Lung (tissue), 12 donors: Measurements from ENCODE around the gene CCDC80. TPM values are rescaled to one million over a fixed set of nuclear protein-coding genes. Genes with fewer than 3 reads are reported as not detected.

Experiments
- ATAC-seq: fragments of 200-7000 bp; cut with Tn5 transposase; one replicate; pipeline ENCODE4 v1.9.1; 2020; ENCODE audit warnings: moderate number of reproducible peaks; ENCODE audit not compliant: insufficient read depth, low FRiP score
- DNase-seq, 3 donors: peaks; one replicate each; pipeline ENCODE4 v3.0.0-alpha.2; 2013 to 2017
- H3K27ac ChIP-seq, 2 donors: one replicate each; pipeline ENCODE4 v1.5.1; 2013; ENCODE audit warnings: mild to moderate bottlenecking in 2 of 2, moderate library complexity in 2 of 2, control low read depth in 1 of 2, inconsistent platforms in 1 of 2, low read depth in 1 of 2, low read length in 1 of 2
- H3K27me3 ChIP-seq, 3 donors: one replicate each; pipeline ENCODE4 v1.5.1; 2013; ENCODE audit warnings: low read length in 2 of 3; ENCODE audit not compliant: control insufficient read depth in 3 of 3, insufficient read depth in 3 of 3
- H3K36me3 ChIP-seq, 4 donors: one replicate each; pipeline ENCODE4 v1.5.1; 2013; ENCODE audit warnings: low read length in 4 of 4, mild to moderate bottlenecking in 1 of 4, moderate library complexity in 1 of 4; ENCODE audit not compliant: control insufficient read depth in 4 of 4, insufficient read depth in 4 of 4
- H3K4me1 ChIP-seq, 5 donors: one replicate each; pipeline ENCODE4 v1.5.1; 2013; ENCODE audit warnings: low read length in 5 of 5, mild to moderate bottlenecking in 2 of 5, moderate library complexity in 1 of 5; ENCODE audit not compliant: control insufficient read depth in 5 of 5, insufficient read depth in 5 of 5
- H3K4me3 ChIP-seq: one replicate; pipeline ENCODE4 v1.5.1; 2013; ENCODE audit warnings: mild to moderate bottlenecking, control low read depth, moderate library complexity
- H3K9ac ChIP-seq, 2 donors: one replicate each; pipeline ENCODE4 v1.5.1; 2013; ENCODE audit warnings: low read length in 2 of 2, control low read depth in 1 of 2; ENCODE audit not compliant: insufficient read depth in 1 of 2
- H3K9me3 ChIP-seq, 4 donors: one replicate each; pipeline ENCODE4 v1.5.1; 2013; ENCODE audit warnings: low read length in 3 of 4, mild to moderate bottlenecking in 1 of 4, moderate library complexity in 1 of 4; ENCODE audit not compliant: control insufficient read depth in 4 of 4, insufficient read depth in 3 of 4
- WGBS, 2 donors: extraction: QIAGEN DNeasy Blood & Tissue Kit; methylation state at CpG; one replicate each; pipeline ENCODE4 v1.1.7; 2013; 5-methylcytosine and 5-hydroxymethylcytosine counted together
- polyA plus RNA-seq, 2 donors: library from polyadenylated mRNA; stranded (reverse); fragments of 200-250 nt; gene quantifications; one replicate each; pipeline ENCODE4 v1.2.1, GENCODE V29; 2013
- total RNA-seq, 2 donors: library from RNA; depleted of rRNA in 1 of 2; stranded (reverse); fragments of >200 nt in 1 of 2; gene quantifications; one replicate each; pipeline ENCODE4 v1.2.1, GENCODE V29; 2014 to 2021
- TF ChIP-seq, protein P1 (sequence below): IDR thresholded peaks from 2 replicates; pipeline ENCODE4 v1.5.1; 2012; ENCODE audit warnings: mild to moderate bottlenecking; ENCODE audit errors: control extremely low read depth, extremely low read depth
- donor health status: control.
- donor health status: control.
- donor health status: Bipolar disorder and iron deficiency.
- donor health status: healthy.
- donor health status: DM: yes; HTN: yes; CAD: no.

CCDC80 gene
- total and polyA plus RNA-seq, 4 donors = 19.0 to 63.3 (median 29.3) TPM

- DNase-seq = peak in 1 of 3 donors; percentile 18
- WGBS, 2 donors = 68 to 72% methylated on average over 2 of the region's 2 CpGs
These were observed 40.9 kb upstream of the CCDC80 start for GRCh38 chr3:112681822-112682325.

GRCh38 chr3:112676659-112677234 is 35.8 kb upstream of the CCDC80 start:
- H3K4me3 ChIP-seq = no peak overlapping the region
- no peaks in the 10 kb centered on the region for H3K27me3 ChIP-seq
- no peaks in the 10 kb centered on the region for H3K9me3 ChIP-seq
- H3K36me3 ChIP-seq = no peaks in the 10 kb centered on the region
- peak overlapping the region in 1 of 2 donors; percentile 39 for H3K27ac ChIP-seq
- no peak overlapping the region for H3K9ac ChIP-seq
- 14 to 21% methylated on average over 6 of the region's 6 CpGs for WGBS, 2 donors
- H3K4me1 ChIP-seq = peaks cover 0 to 10% (median 1%) of the 10 kb centered on the region in 5 donors
- TF ChIP-seq, protein P1, sequence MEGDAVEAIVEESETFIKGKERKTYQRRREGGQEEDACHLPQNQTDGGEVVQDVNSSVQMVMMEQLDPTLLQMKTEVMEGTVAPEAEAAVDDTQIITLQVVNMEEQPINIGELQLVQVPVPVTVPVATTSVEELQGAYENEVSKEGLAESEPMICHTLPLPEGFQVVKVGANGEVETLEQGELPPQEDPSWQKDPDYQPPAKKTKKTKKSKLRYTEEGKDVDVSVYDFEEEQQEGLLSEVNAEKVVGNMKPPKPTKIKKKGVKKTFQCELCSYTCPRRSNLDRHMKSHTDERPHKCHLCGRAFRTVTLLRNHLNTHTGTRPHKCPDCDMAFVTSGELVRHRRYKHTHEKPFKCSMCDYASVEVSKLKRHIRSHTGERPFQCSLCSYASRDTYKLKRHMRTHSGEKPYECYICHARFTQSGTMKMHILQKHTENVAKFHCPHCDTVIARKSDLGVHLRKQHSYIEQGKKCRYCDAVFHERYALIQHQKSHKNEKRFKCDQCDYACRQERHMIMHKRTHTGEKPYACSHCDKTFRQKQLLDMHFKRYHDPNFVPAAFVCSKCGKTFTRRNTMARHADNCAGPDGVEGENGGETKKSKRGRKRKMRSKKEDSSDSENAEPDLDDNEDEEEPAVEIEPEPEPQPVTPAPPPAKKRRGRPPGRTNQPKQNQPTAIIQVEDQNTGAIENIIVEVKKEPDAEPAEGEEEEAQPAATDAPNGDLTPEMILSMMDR = no peak
- ATAC-seq (peak; percentile 96), DNase-seq (peak; percentile 34 to 57 (median 35))

More at GRCh38 chr3:112681822-112682325, 40.9 kb upstream of the CCDC80 start:
- Histone ChIP-seq H3K4me3 (no peak overlapping the region), H3K27me3 (no peaks in the 10 kb centered on the region), H3K9me3 (no peaks in the 10 kb centered on the region), H3K36me3 (no peaks in the 10 kb centered on the region), H3K4me1 (peaks cover 0 to 2% (median 0%) of the 10 kb centered on the region in 5 donors), H3K27ac (no peak overlapping the region), H3K9ac (no peak overlapping the region)
- TF ChIP-seq, protein P1 = no peak
- ATAC-seq = no peak

GRCh38 chr3:112675943-112676535 is 35.1 kb upstream of the CCDC80 start:
- Histone ChIP-seq H3K9me3 (no peaks in the 10 kb centered on the region), H3K36me3 (no peaks in the 10 kb centered on the region), H3K4me3 (no peak overlapping the region), H3K27me3 (no peaks in the 10 kb centered on the region), H3K9ac (no peak overlapping the region), H3K27ac (no peak overlapping the region), H3K4me1 (peaks cover 0 to 13% (median 1%) of the 10 kb centered on the region in 5 donors)
- 82 to 83% methylated on average over 4 of the region's 4 CpGs for WGBS, 2 donors
- DNase-seq = no peak
- TF ChIP-seq, protein P1 = no peak
- ATAC-seq = no peak
